AG04449 (cell line): ENCODE data around the gene KSR1.

ENCODE experiments used
- CTCF ChIA-PET: fragments of 350-600 bp; formaldehyde crosslinking; extraction: SDS; loops from one replicate; lab custom pipeline; 2021; ENCODE audit warnings: antibody characterized with exemption; lab: Yijun Ruan, JAX
- POLR2A ChIA-PET: fragments of 400-600, 350-600 bp; formaldehyde crosslinking; extraction: SDS; loops from one replicate; lab custom pipeline; 2020; ENCODE audit warnings: antibody characterized with exemption, inconsistent platforms; lab: Yijun Ruan, JAX
- DNase-seq: peaks from one replicate; pipeline ENCODE4 v3.0.0-alpha.2; 2010; ENCODE audit warnings: low read depth, low spot score
- H3K4me3 ChIP-seq: 2 replicates; pipeline ENCODE4 v1.5.1; 2011; ENCODE audit warnings: low read depth, mild to moderate bottlenecking, control low read depth, low read length
- CTCF ChIP-seq: IDR thresholded peaks from one replicate; pipeline ENCODE4 v1.5.1; 2011; ENCODE audit warnings: mild to moderate bottlenecking, moderate library complexity, low read length, control low read depth, inconsistent platforms; ENCODE audit not compliant: insufficient read depth; ENCODE audit errors: missing control alignments

The KSR1 gene

GRCh38 chr17:27535975-27536374 is 79.7 kb downstream of the KSR1 start:
- no peak for DNase-seq
- ChIA-PET CTCF (interaction anchor here (0.8 to 3.5 kb wide), 3 partner anchors 15 to 64 kb away, joined by 3 to 14 read pairs (median 3); no protein-coding TSS in a partner anchor), POLR2A (interaction anchor here (1.0 kb wide), 1 partner anchor 25 kb away, joined by 4 read pairs; no protein-coding TSS in a partner anchor)
- no peak overlapping the region for H3K4me3 ChIP-seq
- TF ChIP-seq CTCF = no peak

- CTCF ChIA-PET = interaction anchor here (3.5 kb wide), 1 partner anchor 63 kb away, joined by 14 read pairs; no protein-coding TSS in a partner anchor
- POLR2A ChIA-PET = interaction anchor here (1.0 kb wide), 1 partner anchor 24 kb away, joined by 4 read pairs; no protein-coding TSS in a partner anchor
- TF ChIP-seq CTCF = no peak
- DNase-seq = no peak
- H3K4me3 ChIP-seq = no peak overlapping the region
Observed at GRCh38 chr17:27536781-27537180, 80.5 kb downstream of the KSR1 start.

- CTCF ChIA-PET = no interaction called here
- TF ChIP-seq CTCF = no peak
- H3K4me3 ChIP-seq = no peak overlapping the region
- POLR2A ChIA-PET = no interaction called here
- no peak for DNase-seq
Observed at GRCh38 chr17:27538156-27538955, 82.1 kb downstream of the KSR1 start.

GRCh38 chr17:27539152-27539551 is 82.9 kb downstream of the KSR1 start:
- ChIA-PET CTCF (interaction anchor here (0.6 kb wide), 1 partner anchor 156 kb away, joined by 3 read pairs; no protein-coding TSS in a partner anchor), POLR2A (no interaction called here)
- no peak for TF ChIP-seq CTCF
- no peak for DNase-seq
- H3K4me3 ChIP-seq = no peak overlapping the region

GRCh38 chr17:27539794-27540317 is 83.6 kb downstream of the KSR1 start:
- TF ChIP-seq CTCF = no peak

GRCh38 chr17:27540318-27541101 is 84.3 kb downstream of the KSR1 start:
- ChIA-PET POLR2A (no interaction called here), CTCF (interaction anchor here (0.6 to 1.6 kb wide), 8 partner anchors 11 to 303 kb away, joined by 3 to 4 read pairs (median 3); no protein-coding TSS in a partner anchor)
- no peak for TF ChIP-seq CTCF
- H3K4me3 ChIP-seq = no peak overlapping the region
- DNase-seq = peak; percentile 99

More at GRCh38 chr17:27539794-27540317, 83.6 kb downstream of the KSR1 start:
- H3K4me3 ChIP-seq = no peak overlapping the region
- no peak for DNase-seq
- ChIA-PET POLR2A (no interaction called here), CTCF (interaction anchor here (0.6 to 1.6 kb wide), 7 partner anchors 13 to 303 kb away, joined by 3 to 4 read pairs (median 3); no protein-coding TSS in a partner anchor)
